GM23338 (cell line): ENCODE results near the gene MNX1. TPM values are rescaled to one million over a fixed set of nuclear protein-coding genes. Genes with fewer than 3 reads are reported as not detected.

Source experiments
- ATAC-seq: fragments of 200-7000 bp; cut with Tn5 transposase; 3 replicates; pipeline ENCODE4 v1.9.1; 2020
- DNase-seq: peaks from one replicate; pipeline ENCODE4 v3.0.0-alpha.2; 2015; ENCODE audit warnings: low spot score
- H2AFZ ChIP-seq: fragments of 200-600 bp; sonication (generic); 2 replicates; pipeline ENCODE4 v1.8.0; 2016; ENCODE audit warnings: antibody characterized with exemption, mild to moderate bottlenecking, moderate library complexity
- H3F3A ChIP-seq: fragments of 200-600 bp; sonication (generic); replicated peaks from 2 replicates; pipeline ENCODE4 v1.8.0; 2017; ENCODE audit warnings: antibody characterized with exemption, mixed run types, low read depth
- H3K27ac ChIP-seq: fragments of 200-600 bp; sonication (generic); 2 replicates; pipeline ENCODE4 v1.6.1; 2016; ENCODE audit warnings: low read depth
- H3K27me3 ChIP-seq: fragments of 200-600 bp; sonication (generic); 2 replicates; pipeline ENCODE4 v1.8.0; 2016; ENCODE audit warnings: mild to moderate bottlenecking, mixed run types, moderate library complexity; ENCODE audit not compliant: insufficient read depth
- H3K36me3 ChIP-seq: fragments of 200-600 bp; sonication (generic); 2 replicates; pipeline ENCODE4 v1.8.0; 2016; ENCODE audit warnings: mild to moderate bottlenecking; ENCODE audit not compliant: insufficient read depth
- H3K4me1 ChIP-seq: fragments of 200-600 bp; sonication (generic); 2 replicates; pipeline ENCODE4 v1.8.0; 2016; ENCODE audit warnings: mild to moderate bottlenecking, moderate library complexity; ENCODE audit not compliant: insufficient read depth
- H3K4me2 ChIP-seq: fragments of 200-600 bp; sonication (generic); 2 replicates; pipeline ENCODE4 v1.7.1; 2017; ENCODE audit warnings: mixed run types
- H3K4me3 ChIP-seq: fragments of 200-600 bp; sonication (generic); 2 replicates; pipeline ENCODE4 v1.6.1; 2016; ENCODE audit warnings: mixed run types
- H3K79me2 ChIP-seq: fragments of 200-600 bp; sonication (generic); replicated peaks from 2 replicates; pipeline ENCODE4 v1.8.0; 2017; ENCODE audit warnings: mild to moderate bottlenecking; ENCODE audit not compliant: insufficient read depth
- H3K9me2 ChIP-seq: fragments of 200-600 bp; sonication (generic); 2 replicates; pipeline ENCODE4 v1.8.0; 2017; ENCODE audit not compliant: insufficient read depth
- H4K20me1 ChIP-seq: fragments of 200-600 bp; sonication (generic); replicated peaks from 2 replicates; pipeline ENCODE4 v1.8.0; 2017; ENCODE audit warnings: mild to moderate bottlenecking; ENCODE audit not compliant: insufficient read depth
- H3K27ac Mint-ChIP-seq: 2 replicates; pipeline ENCODE4 v1.8.0; 2020; ENCODE audit warnings: inconsistent platforms, mild to moderate bottlenecking, moderate library complexity, mixed read lengths
- H3K27me3 Mint-ChIP-seq: 3 replicates; pipeline ENCODE4 v1.8.0; 2022; ENCODE audit warnings: low read depth, mild to moderate bottlenecking, moderate library complexity, mixed read lengths, inconsistent platforms; ENCODE audit not compliant: insufficient read depth, poor library complexity
- H3K36me3 Mint-ChIP-seq: 3 replicates; pipeline ENCODE4 v1.8.0; 2021; ENCODE audit warnings: low read depth, mild to moderate bottlenecking, inconsistent platforms, moderate library complexity, mixed read lengths
- H3K4me1 Mint-ChIP-seq: 3 replicates; pipeline ENCODE4 v1.8.0; 2020; ENCODE audit warnings: mild to moderate bottlenecking, inconsistent platforms, mixed read lengths
- H3K4me3 Mint-ChIP-seq: 3 replicates; pipeline ENCODE4 v1.8.0; 2021; ENCODE audit warnings: moderate library complexity, mild to moderate bottlenecking, inconsistent platforms, mixed read lengths
- H3K9me3 Mint-ChIP-seq: 3 replicates; pipeline ENCODE4 v1.8.0; 2020; ENCODE audit warnings: moderate library complexity, mild to moderate bottlenecking, inconsistent platforms, mixed read lengths
- CREB1 ChIP-seq: fragments of 250-450 bp; sonication (Bioruptor Pico); IDR thresholded peaks from 2 replicates; pipeline ENCODE4 v1.5.0; 2020; ENCODE audit warnings: low read depth, mild to moderate bottlenecking, moderate library complexity
- CTCF ChIP-seq, 2 experiments: fragments of 200-600 bp in 1 of 2; sonication (generic) in 1 of 2; conservative IDR thresholded peaks; 2 replicates each; pipeline versions ENCODE4 v1.5.1 to v1.6.1; 2016 to 2017; ENCODE audit warnings: antibody characterized with exemption in 2 of 2, low read depth in 2 of 2, mild to moderate bottlenecking in 2 of 2, moderate library complexity in 1 of 2
- ETS1 ChIP-seq: IDR thresholded peaks from 2 replicates; pipeline ENCODE4 v1.6.1; 2016; ENCODE audit warnings: antibody characterized with exemption
- EZH2 ChIP-seq: fragments of 200-600 bp; sonication (generic); IDR thresholded peaks from one replicate; pipeline ENCODE4 v1.8.0; 2017; ENCODE audit warnings: antibody characterized with exemption, mild to moderate bottlenecking, low read depth; ENCODE audit not compliant: unreplicated experiment
- EZH2phosphoT487 ChIP-seq: fragments of 200-600 bp; sonication (generic); IDR thresholded peaks from one replicate; pipeline ENCODE4 v1.8.1; 2018; ENCODE audit warnings: antibody characterized with exemption; ENCODE audit not compliant: unreplicated experiment
- JUNB ChIP-seq: IDR thresholded peaks from one replicate; pipeline ENCODE4 v1.6.1; 2016; ENCODE audit warnings: antibody characterized with exemption; ENCODE audit not compliant: unreplicated experiment
- NANOG ChIP-seq: IDR thresholded peaks from 2 replicates; pipeline ENCODE4 v1.6.1; 2016; ENCODE audit warnings: antibody characterized with exemption, borderline replicate concordance
- POLR2AphosphoS5 ChIP-seq: IDR thresholded peaks from 2 replicates; pipeline ENCODE4 v1.6.1; 2016; ENCODE audit warnings: antibody characterized with exemption, low read depth
- REST ChIP-seq: IDR thresholded peaks from one replicate; pipeline ENCODE4 v1.6.1; 2018; ENCODE audit warnings: antibody characterized with exemption; ENCODE audit not compliant: unreplicated experiment
- STAT1 ChIP-seq: IDR thresholded peaks from one replicate; pipeline ENCODE4 v1.6.1; 2016; ENCODE audit warnings: antibody characterized with exemption; ENCODE audit not compliant: unreplicated experiment
- ZNF114 ChIP-seq: fragments of 250-450 bp; sonication (Bioruptor Pico); IDR thresholded peaks from 2 replicates; pipeline ENCODE4 v1.5.0; 2020; ENCODE audit warnings: mild to moderate bottlenecking, moderate library complexity
- ZNF331 ChIP-seq: fragments of 250-450 bp; sonication (Bioruptor Pico); IDR thresholded peaks from 2 replicates; pipeline ENCODE4 v1.5.0; 2020; ENCODE audit warnings: low read depth, mild to moderate bottlenecking, moderate library complexity
- ZNF462 ChIP-seq: fragments of 250-450 bp; sonication (Bioruptor Pico); IDR thresholded peaks from 2 replicates; pipeline ENCODE4 v1.5.0; 2020; ENCODE audit warnings: mild to moderate bottlenecking, moderate library complexity
- polyA plus RNA-seq: library from polyadenylated mRNA; unstranded; fragments of >200 nt; fragmentation: Nextera tagmentation; extraction: Ambion mirVana; gene quantifications from 2 replicates; pipeline ENCODE4 v1.2.1, GENCODE V29; 2016
- total RNA-seq: library from RNA; depleted of rRNA; stranded (reverse); fragments of >200 nt; shearing (Covaris generic); gene quantifications from 2 replicates; pipeline ENCODE4 v1.2.3, GENCODE V29; 2014

MNX1 gene
- total and polyA plus RNA-seq, 2 experiments from 2014 or later, result 0.14 to 0.24 TPM

- H3K27me3 Mint-ChIP-seq, result no peaks in the 10 kb centered on the region
- H3K36me3 Mint-ChIP-seq, result no peaks in the 10 kb centered on the region; the same call in 2 of the 3 replicates
- Histone ChIP-seq H3K4me2 (no peak overlapping the region), H3K27ac (no peak overlapping the region), H3K27me3 (no peaks in the 10 kb centered on the region), H3K4me3 (no peak overlapping the region), H3K9me2 (peaks cover 10% of the 10 kb centered on the region; the same call in 1 of the 2 replicates), H3K36me3 (no peaks in the 10 kb centered on the region), H3K4me1 (no peaks in the 10 kb centered on the region), H3K79me2 (no peaks in the 10 kb centered on the region), H2AFZ (no peak overlapping the region), H4K20me1 (no peaks in the 10 kb centered on the region), H3F3A (no peaks in the 10 kb centered on the region)
- H3K27ac Mint-ChIP-seq, result no peak overlapping the region
- no peak for TF ChIP-seq STAT1
- TF ChIP-seq JUNB, result no peak
- no peak for TF ChIP-seq CREB1
- TF ChIP-seq ZNF114, result no peak
- TF ChIP-seq ZNF462 (CRISPR knock-in tag), result no peak
- no peak for TF ChIP-seq NANOG
- TF ChIP-seq REST, result no peak
- TF ChIP-seq POLR2AphosphoS5, result no peak
- TF ChIP-seq EZH2phosphoT487, result no peak
- TF ChIP-seq CTCF (conservative IDR thresholded peaks at IDR 0.05; ENCODE audit: low read depth in 2 of 2), result no peak
- no peak for TF ChIP-seq EZH2
- no peak for TF ChIP-seq ETS1
- TF ChIP-seq ZNF331 (CRISPR knock-in tag), result no peak
- H3K4me1 Mint-ChIP-seq, result no peaks in the 10 kb centered on the region
- ATAC-seq, result no peak
- no peak for DNase-seq
- no peak overlapping the region for H3K4me3 Mint-ChIP-seq
- no peaks in the 10 kb centered on the region; the same call in 2 of the 3 replicates for H3K9me3 Mint-ChIP-seq
Observed at GRCh38 chr7:157056957-157057902, 46.8 kb upstream of the MNX1 start.
